Measurements from ENCODE around the gene CWC22.
"Not testable (repeated sequence)": the region's sequence is repeated elsewhere in the genome, so short reads cannot be mapped to it uniquely, and the experiment has no call there.

The CWC22 gene

DNA sequence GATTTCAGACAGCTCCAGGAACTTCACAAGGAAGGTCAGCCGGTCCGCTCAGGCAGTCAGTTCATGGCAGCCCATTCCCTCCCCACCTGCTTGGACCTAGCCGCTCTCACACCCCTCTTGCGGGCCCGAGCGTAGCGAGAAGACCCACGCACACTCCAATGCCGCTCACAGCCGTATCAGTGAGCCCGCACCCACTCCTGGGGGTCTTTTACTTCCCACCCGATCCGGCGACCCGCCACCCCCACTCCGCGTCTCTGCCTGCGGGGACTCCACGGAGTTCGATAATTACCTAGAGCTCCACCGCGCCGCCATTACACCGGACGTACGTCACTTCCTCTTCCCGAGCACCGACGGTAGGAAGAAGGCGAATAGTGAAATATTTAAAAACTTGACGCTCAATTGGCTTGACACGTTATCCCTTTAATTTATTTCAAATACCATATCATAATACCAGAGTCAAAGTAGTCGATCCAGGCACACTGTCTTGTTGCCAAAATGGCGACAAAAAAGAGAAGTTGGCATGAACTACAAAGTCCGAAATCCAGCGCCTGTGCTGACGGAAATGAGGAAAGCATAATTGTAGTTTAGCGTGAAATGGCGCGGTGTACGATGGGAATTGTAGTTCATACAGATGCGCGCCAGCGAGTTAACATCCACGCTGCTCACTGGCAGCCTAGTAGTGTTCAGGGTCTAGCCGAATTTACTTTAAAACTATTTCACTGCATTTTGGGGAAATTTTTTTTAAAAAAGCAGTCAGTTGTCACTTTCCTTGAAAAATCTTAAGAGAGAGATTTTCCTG lies at the start of gene CWC22:
Gene CWC22 (minus strand): TSS at position 517 of the 799 bp plus-strand sequence. CDS start 13,956 bp downstream, outside the sequence.
- peak; percentile 56 to 79 for DNase-seq

DNA sequence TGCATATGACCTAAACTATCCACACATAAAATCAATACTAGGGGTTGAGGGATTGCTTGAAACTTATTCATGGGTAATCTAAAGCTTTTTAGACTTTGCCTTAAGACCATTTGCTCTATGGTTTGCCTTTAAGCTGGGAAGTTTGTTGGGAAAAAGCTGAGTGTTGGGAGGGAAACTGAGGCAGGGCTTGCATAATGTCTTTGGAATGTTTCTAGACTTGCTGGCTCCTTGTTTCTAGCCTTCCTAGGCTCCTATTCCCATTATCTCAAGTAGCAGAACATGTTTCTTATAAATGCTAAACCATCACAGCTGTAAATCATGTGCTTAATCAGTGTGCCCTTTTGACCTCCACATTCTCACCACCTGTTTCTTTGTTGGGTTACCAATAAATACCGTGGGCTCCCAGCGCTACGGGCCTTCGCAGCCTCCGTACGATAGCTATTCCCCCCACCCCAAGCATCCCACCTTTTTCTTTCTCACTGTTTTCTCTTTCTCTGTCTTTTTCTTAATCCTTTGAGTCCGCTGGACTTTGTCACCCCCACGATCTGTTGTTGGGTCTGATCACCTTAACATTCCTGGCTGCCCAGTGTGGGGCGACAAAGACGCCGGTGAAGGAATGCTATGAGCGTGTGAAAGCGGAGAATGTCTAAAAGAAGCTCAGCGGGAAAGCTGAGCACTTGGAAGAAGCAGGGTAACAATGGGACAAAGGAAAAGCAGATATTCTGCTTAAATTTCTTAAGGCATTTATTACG lies 49.4 kb upstream of the CWC22 start:
- DNase-seq = no peak

DNA sequence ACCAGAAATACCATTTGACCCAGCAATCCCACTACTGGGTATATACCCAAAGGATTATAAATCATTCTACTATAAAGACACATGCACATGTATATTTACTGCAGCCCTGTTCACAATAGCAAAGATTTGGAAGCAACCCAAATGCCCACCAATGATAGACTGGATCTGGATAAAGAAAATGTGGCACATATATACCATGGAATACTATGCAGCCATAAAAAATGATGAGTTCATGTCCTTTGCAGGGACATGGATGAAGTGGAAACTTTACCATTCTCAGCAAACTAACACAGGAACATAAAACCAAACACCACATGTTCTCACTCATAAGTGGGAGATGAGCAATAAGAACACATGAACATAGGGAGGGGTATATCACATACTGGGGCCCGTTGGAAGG lies 47.5 kb upstream of the CWC22 start:
- not testable (repeated sequence) for DNase-seq

DNA sequence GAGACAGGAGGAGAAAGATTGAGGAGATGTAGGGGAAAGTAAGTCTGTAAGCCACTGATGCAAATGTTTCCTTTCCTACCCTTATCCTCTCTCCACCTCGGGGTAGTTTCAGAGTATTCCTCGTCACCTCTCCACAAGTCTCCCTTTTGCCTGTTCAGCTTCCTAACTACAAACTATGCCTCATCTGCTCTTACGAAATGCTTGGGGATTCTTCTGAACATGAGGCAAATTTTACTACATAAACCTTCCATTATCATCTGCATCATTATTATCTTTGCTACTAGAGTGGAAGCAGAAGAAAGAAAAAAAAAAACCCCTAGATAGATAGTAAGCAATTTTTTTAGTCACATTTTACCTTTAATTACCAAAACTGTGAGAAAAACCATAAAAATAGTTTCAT lies 43.1 kb upstream of the CWC22 start:
- DNase-seq = no peak

DNA sequence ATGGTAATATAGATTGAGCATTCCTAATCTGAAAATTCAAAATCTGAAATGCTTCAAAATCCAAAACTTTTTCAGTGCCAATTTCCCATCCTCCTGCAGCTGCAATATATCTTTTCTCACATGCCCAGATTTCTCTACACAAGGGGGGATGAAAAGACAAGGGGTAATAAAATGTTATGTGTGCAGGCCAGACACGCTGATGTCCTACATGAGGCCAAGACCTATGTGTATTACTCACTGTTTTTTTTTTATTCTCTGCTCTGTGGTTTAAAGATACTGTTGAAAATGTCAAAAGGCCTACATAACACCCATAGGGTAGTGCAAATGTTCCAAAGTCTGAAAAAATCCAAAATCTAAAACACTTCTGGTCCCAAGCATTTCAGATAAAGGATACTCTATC lies 41.2 kb upstream of the CWC22 start:
- no peak for DNase-seq

DNA sequence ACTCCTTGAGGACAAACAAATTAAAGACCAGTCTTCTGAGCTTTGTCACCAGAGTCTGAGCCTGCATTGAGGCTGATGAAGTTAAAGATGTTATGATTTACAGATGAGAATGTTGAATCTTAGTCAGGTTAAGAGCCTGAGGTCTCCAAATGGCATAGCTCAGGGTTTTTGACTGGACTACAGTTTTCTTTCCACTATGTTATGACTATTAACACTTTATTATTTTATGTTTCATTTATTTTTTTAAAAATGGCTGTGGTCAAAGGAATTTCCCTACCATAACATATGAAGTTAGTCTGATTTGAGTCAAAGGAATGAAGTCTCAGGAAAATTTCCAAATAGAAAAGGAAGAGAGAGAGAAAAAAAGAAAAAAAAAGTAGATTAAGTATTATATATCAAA lies 39.7 kb upstream of the CWC22 start:
- DNase-seq = no peak

DNA sequence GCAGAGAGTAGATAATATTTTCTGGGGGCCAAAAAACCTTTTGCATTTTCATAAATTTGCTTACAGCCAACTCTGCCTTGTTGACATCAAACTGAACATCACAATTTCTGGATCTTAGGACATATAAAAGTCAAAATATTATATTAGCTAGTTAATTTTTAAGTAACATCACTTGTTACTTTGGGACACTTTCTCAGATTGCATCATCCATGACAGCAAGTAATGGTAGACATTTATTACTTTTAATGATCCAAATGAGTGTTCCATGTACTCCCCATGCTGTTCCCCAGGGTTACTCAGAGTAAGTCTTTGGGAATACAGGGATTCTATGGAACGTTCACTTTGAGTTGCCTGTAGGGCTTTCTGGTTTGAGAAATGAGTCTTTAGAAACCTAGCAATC lies 39.1 kb upstream of the CWC22 start:
- DNase-seq = no peak

DNA sequence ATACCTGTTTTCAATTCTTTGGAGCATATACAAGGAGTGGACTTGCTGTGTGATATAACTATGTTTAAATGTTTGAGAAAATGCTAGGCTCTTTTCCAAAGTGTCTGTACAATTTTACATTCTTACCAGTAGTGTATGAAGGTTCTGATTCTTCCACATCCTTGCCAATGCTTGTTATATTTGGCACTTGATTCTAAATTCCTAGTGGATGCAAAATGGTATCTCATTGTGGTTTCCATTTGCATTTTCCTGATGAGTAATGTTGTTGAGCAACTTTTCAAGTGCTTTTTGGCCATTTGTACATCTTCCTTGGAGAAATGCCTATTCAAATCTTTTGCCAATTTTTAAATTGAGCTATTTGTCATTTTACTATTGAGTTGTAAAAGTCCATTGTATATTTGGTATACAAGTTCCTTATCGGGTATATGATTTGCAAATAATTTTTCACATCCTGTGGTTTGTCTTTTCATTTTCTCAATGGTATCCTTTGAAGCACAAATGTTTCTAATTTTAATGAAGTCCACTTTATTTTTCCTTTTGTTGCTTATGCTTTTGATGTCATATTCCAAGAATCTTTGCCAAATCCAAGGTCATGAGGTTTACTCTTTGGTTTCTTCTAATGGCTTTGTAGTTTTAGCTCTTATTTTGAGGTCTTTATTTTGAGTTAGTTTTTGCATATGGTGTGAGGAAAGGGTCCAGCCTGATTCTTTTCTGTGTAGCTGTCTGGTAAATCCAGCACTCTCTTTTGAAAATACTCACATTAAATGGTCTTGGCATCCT lies 33.2 kb upstream of the CWC22 start:
- DNase-seq = no peak

DNA sequence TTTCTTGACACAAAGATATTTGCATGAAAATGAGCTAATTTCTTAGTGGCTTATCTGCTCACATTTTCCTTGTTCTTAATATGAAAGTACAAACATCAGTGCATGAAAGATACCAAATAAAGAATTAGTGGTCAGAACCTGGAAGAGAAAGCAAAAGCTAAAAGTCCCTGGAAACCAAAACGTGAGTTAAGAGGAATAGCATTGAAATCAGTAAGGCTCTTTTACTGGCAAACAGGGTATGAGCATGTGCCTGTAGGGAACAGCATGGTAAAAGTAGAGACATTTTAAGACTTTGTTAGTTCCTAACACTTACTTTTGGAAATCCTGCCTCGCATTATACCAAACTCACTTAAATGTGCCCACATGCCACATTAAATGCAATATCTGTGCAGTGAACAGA lies 31.9 kb upstream of the CWC22 start:
- no peak for DNase-seq

DNA sequence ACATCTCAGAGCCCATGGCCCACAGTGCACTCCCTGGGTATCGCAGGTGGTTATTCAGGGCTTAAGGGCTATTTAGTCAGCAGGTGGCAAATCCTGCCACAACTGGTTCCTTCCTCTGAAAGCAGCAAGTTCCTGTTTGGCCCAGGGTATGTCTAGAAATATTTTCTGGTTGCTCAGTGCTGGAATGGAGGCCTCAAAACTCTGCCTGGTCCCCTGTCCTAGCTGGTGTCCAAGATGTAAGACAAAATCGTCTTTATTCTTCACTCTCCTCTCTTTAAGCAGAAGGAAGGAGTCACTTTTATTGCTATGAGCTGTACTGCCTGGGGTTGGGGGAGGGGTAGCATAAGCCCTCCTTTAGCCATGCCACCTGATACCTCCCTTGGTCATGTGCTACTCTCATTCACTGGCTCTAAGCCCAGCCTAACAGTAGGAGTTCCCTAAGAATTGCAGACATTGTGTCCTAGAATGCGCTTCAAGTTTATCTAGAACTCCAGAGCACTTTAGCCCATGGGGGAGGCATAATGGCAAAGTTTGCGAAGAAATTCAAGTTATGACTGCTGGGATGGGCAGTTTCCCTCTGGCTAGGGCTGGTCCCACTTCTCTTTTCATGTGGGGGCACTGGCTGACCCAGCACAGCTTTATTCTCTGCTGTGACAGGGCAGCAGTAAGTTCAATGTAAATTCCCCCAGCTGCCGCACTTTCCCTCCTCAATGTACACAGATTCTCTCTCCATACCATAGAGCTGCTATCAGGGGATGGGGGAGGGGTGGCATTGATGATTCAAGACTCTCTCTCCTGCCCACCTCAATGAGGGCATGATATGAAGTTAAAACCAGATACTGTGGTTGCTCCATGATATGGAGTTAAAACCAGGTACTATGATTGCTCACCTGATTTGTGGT lies 27.1 kb upstream of the CWC22 start:
- peak; percentile 16 to 41 for DNase-seq

DNA sequence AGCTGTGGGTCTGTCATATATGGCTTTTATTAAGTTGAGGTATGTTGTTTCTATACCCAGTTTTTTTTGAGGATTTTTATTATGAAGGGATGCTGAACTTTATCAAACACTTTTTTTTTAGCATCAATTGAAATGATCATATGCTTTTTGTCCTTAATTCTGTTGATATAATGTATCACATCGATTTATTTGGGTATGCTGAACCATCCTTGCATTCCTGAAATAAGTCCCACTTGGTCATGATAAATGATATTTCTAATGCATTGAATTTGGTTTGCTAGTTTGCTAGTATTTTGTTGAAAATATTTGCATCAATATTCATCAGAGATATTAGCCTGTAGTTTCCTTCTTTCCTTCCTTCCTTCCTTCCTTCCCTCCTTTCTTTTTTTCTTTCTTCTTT lies 22.5 kb upstream of the CWC22 start:
- DNase-seq = no peak

DNA sequence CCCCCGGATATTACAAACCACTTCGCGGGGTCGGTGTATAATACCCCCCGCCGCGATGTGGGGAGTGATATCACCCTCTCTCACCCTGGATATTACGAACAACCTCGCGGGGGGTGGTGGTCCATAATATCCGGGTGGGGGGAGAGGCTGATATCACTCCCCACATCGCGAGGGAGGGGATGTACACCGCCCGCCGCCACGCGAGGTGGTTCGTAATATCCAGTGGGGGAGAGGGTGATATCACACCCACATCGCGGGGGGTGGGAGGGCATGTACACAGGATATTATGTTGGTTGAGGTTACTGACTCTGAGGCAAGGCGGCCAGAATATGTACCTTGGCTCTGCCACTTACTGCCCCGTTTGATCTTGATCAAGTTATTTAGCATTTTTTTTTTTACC lies 14.8 kb upstream of the CWC22 start:
- no peak for DNase-seq

DNA sequence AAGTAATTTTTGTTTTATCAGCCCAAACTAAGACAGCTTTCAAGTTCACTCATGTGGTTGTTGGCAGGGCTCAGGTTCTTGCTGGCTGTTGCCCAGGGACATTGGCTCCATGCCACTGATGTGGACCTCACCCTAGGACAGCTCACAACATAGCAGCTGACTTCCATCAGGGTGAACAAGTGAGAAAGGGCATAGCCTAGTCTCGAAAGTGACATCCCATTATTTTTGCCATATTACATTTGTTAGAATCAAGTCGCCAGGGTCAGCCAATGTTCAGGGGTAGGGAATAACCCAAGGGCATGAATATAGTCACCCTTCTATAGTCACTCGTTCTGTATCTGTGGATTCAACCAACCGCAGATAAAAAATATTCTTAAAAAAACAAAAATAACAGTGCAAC lies 10.7 kb upstream of the CWC22 start:
- DNase-seq = no peak

DNA sequence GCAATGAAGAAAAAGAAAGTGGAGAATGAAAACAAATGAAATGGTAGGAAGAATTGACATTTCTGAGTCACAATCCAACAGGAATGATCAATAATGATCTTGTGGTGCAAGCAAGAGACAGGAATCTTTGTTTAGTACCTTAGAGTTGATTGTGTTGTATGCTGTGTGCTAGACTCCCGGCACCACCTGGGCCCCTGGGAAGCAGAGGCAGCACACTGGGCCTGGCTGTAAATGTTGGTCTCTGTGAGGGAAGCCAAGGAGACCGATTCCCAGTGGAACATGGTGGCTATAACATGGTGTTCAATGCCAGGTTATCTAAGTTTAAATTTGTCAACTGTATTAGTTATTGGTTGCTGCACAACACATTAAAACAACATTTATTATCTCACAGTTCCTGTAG lies 9.8 kb upstream of the CWC22 start:
- DNase-seq = no peak

DNA sequence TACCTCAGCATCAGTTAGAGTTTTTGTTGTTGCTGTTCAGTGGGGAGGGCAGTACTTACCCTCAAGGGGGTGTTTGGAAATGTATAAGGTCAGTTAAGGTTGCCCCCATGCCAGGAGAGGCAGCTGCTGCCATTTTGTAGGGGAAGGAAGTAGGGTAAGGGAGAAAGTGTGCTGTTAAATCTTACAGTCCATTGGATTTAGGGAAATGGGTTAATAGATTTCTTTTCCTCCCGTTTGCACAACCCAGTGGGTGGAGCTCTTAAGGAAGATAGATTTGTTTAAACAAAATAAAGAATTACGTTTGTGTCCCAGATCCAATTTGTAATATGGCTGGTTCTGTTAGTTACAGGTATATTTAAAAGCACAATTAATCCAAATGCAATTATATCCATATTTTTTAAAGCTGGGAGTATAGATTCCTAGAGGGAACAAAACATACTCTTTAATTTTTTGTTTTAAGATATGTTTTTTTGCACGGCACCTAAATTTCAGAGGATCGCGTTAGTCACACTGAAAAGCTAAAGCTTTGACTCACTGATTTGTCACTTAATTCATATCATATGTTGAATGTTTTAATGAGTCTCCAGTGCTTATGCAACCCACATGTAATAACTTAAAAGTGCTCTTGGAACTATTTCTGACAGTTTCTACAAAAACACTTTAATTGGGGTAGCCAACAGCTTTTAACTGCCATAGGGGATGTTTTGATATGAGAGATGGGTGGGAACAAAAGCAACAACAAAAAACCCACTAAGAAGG lies 9.0 kb upstream of the CWC22 start:
- no peak for DNase-seq

DNA sequence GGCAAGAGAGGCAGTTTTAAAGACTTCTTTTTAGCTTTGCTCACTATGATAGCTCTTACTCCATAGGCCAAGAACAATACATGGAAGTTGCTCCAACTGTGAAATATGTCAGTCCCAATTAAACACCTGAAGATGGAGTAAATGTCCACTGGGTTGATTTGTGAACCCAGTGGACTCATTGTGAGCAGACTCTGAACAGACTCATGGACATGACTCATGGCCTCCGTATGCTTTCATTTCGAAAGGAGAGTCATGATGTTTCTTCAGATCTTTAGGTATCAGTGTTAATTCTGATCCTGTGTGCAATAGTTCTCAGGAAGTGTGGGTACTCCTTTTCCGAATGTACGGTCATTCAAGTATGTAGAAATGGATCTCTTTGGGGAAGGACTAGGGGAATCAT lies 5.4 kb upstream of the CWC22 start:
- DNase-seq = no peak

DNA sequence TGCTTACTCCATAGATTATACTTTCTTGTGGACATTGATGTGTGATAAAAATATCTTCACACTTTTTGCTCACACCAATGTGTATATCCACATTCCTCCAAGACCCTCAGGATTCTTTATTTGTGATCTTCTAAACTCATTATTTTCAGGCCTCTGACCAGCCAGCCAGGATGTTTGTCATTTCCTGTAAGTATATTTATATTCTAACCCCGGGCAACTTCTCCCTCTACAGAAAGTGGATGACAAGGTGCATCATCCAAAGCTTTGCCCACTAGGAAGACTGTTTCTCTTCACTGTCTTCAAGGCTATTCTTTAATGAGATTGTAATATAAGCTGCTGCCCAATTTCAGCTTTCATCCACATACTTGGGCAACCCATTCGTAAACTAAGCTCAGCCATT lies 3.6 kb upstream of the CWC22 start:
- DNase-seq = no peak

DNA sequence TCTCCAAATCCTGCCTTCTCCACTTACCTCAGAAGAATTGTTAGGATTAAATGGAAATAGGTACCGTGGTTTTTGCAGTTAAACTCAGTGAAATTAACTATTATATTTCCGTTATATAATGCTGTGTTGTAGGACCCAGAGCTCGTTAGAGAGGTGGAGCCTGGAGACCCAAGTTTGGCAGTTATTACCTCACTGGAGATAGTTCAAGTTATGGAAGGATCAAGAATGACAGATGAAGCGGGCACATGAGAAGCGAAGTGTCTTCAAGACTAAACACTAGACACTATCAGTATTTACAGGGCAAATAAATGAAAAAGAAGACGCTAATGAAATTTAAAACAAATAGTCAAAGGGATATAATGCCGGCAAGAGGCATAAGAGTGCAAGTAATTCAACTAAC lies 866 bp downstream of the CWC22 start:
- DNase-seq = no peak

DNA sequence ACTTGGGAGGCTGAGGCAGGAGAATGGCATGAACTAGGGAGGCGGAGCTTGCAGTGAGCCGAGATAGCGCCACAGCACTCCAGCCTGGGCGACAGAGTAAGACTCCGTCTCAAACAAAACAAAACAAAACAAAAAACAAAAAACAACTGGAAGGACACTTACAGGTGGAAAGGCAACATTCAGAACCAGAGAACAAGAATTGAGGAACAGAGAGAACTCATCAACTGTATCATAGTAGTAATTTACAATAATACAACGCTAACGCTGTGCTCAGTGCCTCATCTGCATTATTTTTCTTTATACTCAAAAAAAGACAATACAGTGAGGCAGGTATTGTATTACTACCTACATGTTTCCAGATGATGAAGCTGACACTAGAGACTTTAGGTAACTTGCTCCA lies 1.6 kb downstream of the CWC22 start:
- DNase-seq = not testable (repeated sequence)

DNA sequence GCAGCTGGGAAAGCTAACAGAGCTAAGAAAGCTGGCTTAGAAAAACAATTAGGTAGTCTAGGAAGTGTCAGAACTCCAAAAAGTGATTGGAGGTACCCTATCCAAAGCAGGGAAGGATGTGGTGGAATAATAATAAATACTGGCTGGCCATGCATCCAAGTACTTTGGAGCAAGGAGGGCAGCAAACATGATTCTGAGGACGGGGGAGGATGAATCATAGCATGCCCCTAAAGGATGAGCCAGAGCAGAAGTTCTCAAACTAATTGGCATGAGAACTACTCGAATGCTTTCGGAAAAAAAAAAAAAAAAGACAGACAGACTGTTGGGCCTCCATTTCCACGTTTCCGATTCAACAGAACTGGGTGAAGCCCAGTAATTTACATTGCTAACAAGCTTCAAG lies 2.4 kb downstream of the CWC22 start:
- no peak for DNase-seq

DNA sequence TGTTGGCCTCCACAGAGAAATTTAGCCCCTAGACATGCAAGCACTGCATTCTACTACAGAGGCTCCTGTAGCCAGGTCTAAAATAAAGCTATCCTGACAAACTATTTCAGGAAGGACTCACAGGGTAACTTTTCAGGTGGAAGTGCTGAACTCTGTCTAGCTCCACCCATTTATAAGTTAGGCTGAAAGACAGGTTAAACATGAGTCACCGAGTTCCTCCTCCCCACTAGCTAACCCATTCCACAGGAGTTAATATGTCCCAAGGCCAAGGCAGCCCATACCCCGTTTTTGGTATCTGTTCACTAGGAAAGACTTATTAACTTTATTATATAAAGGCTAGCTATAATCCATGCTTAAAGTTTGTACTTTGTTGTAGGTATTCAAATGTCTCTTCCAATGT lies 3.5 kb downstream of the CWC22 start:
- no peak for DNase-seq

DNA sequence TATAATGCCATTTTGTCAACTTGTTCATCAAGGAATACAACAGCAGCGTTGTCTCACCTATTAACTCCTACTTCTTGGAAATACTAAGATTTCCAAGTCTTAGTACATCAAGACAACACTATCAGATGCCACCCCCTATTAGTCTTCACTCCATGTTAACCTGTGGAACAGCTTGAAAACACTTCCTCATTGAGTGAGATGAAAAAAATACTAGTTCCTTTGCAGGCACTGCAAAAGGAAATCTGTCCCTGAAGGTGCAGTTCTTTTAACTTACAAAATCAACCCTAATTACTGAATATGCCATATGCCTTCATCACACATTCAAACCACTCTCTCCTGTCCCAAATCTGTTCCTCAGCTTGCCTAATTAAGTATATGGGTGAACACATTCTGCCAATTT lies 4.0 kb downstream of the CWC22 start:
- DNase-seq = no peak
